Measurements from ENCODE around the gene RAD1. TPM values are rescaled to one million over a fixed set of nuclear protein-coding genes. Genes with fewer than 3 reads are reported as not detected.

The RAD1 gene
- polyA plus RNA-seq, 2 of the 4 experiments (the other 2 are of a cell fraction) = 41.4 to 41.9 TPM

GRCh38 chr5:34899066-34899465, 16.2 kb downstream of the RAD1 start:
- POLR2A ChIA-PET = no interaction called here
- DNase-seq (ENCODE audit: low read depth in 1 of 2, low spot score in 1 of 2) (no peak), FAIRE-seq (no peak), ATAC-seq (no peak)
- no peak overlapping the region for H3K4me3 ChIP-seq
- H3K4me1 ChIP-seq = no peaks in the 10 kb centered on the region
- 66% methylated on average over 2 of the region's 2 CpGs for WGBS (ENCODE audit: missing lambda C conversion rate)
- H3K9me3 ChIP-seq = no peaks in the 10 kb centered on the region
- H3K4me2 ChIP-seq = no peak overlapping the region
- no peak for TF ChIP-seq JUN (IDR thresholded peaks at IDR 0.05)
- TF ChIP-seq CBX2 (IDR thresholded peaks at IDR 0.05; ENCODE audit: borderline replicate concordance, low read depth) = no peak
- no peak for TF ChIP-seq SREBF2 (IDR thresholded peaks at IDR 0.05)
- TF ChIP-seq SMC3 (IDR thresholded peaks at IDR 0.05) = no peak
- no peak for TF ChIP-seq ZC3H11A (IDR thresholded peaks at IDR 0.05)
- TF ChIP-seq NPAS2 (CRISPR knock-in tag; IDR thresholded peaks at IDR 0.05; ENCODE audit: borderline replicate concordance) = no peak
- no peak for TF ChIP-seq FOSB (CRISPR knock-in tag; IDR thresholded peaks at IDR 0.05)
- no peak for TF ChIP-seq ESRRA (IDR thresholded peaks at IDR 0.05; ENCODE audit: borderline replicate concordance, low read length)
- no peak for TF ChIP-seq CEBPB (IDR thresholded peaks at IDR 0.05)
- TF ChIP-seq HES2 (IDR thresholded peaks at IDR 0.05) = no peak
- no peak for TF ChIP-seq ELK1 (IDR thresholded peaks at IDR 0.05; ENCODE audit: low read depth, low read length)
- TF ChIP-seq POLR2A (IDR thresholded peaks at IDR 0.05; ENCODE audit: low read length) = no peak
- H3K27ac ChIP-seq = no peak overlapping the region
- CTCF ChIA-PET = interaction anchor here (0.6 to 16.6 kb wide), 56 partner anchors 8 to 415 kb away, joined by 3 to 621 read pairs (median 5); partner anchors contain the start of genes BRIX1, DNAJC21, RAD1 and TTC23L

GRCh38 chr5:34898258-34898895, 16.9 kb downstream of the RAD1 start:
- FAIRE-seq (no peak), DNase-seq (ENCODE audit: low read depth in 1 of 2, low spot score in 1 of 2) (peak; percentile 56 to 69), ATAC-seq (peak; percentile 95 to 96)
- H3K4me3 ChIP-seq = no peak overlapping the region
- POLR2A ChIA-PET = no interaction called here
- H3K27ac ChIP-seq = no peak overlapping the region
- CTCF ChIA-PET = interaction anchor here (0.6 to 16.6 kb wide), 64 partner anchors 9 to 414 kb away, joined by 3 to 621 read pairs (median 5); partner anchors contain the start of genes BRIX1, DNAJC21, RAD1 and TTC23L
- no peak overlapping the region for H3K4me2 ChIP-seq
- 0% methylated on average over 3 of the region's 3 CpGs for WGBS (ENCODE audit: missing lambda C conversion rate)
- no peaks in the 10 kb centered on the region for H3K4me1 ChIP-seq
- H3K9me3 ChIP-seq = no peaks in the 10 kb centered on the region
- peak; percentile 95 to 96 for TF ChIP-seq RAD21 (conservative IDR thresholded peaks at IDR 0.05 in 1 of 2, IDR thresholded peaks at IDR 0.05 in 1 of 2)
- TF ChIP-seq CTCF (IDR thresholded peaks at IDR 0.05) = peak; percentile 89
- TF ChIP-seq MAX (IDR thresholded peaks at IDR 0.05) = no peak
- peak; percentile 95 for TF ChIP-seq SMC3 (IDR thresholded peaks at IDR 0.05)

GRCh38 chr5:34897646-34898045, 17.7 kb downstream of the RAD1 start:
- no peaks in the 10 kb centered on the region for H3K9me3 ChIP-seq
- CTCF ChIA-PET = interaction anchor here (0.7 to 16.6 kb wide), 50 partner anchors 8 to 414 kb away, joined by 3 to 621 read pairs (median 6); partner anchors contain the start of genes BRIX1, RAD1 and TTC23L
- ATAC-seq = peak in 1 of 2 experiments; percentile 27; a peak in 1 of 6 replicates
- FAIRE-seq = no peak
- DNase-seq (ENCODE audit: low read depth in 1 of 2, low spot score in 1 of 2) = no peak
- H3K4me2 ChIP-seq = no peak overlapping the region
- POLR2A ChIA-PET = no interaction called here
- no peaks in the 10 kb centered on the region for H3K4me1 ChIP-seq
- H3K4me3 ChIP-seq = no peak overlapping the region
- no peak overlapping the region for H3K27ac ChIP-seq
- TF ChIP-seq GATA3 (IDR thresholded peaks at IDR 0.05; ENCODE audit: borderline replicate concordance) = no peak
- no peak for TF ChIP-seq RNF2 (IDR thresholded peaks at IDR 0.05; ENCODE audit: borderline replicate concordance, low read depth)
- TF ChIP-seq EHMT2 (IDR thresholded peaks at IDR 0.05; ENCODE audit: low read depth) = no peak
- TF ChIP-seq KDM1A (IDR thresholded peaks at IDR 0.05; ENCODE audit: low read depth) = no peak
- no peak for TF ChIP-seq SMC3 (IDR thresholded peaks at IDR 0.05)
- TF ChIP-seq BCL3 (IDR thresholded peaks at IDR 0.05) = no peak
- no peak for TF ChIP-seq ELK1 (IDR thresholded peaks at IDR 0.05; ENCODE audit: low read depth, low read length)
- TF ChIP-seq CHD4 (IDR thresholded peaks at IDR 0.05; ENCODE audit: borderline replicate concordance) = no peak
- no peak for TF ChIP-seq RCOR1 (IDR thresholded peaks at IDR 0.05; ENCODE audit: low read depth, low read length)
- TF ChIP-seq CBX2 (IDR thresholded peaks at IDR 0.05; ENCODE audit: borderline replicate concordance, low read depth) = no peak
- no peak for TF ChIP-seq NFE2L2 (conservative IDR thresholded peaks at IDR 0.05; ENCODE audit: low read length)
- TF ChIP-seq HEYL (CRISPR knock-in tag; IDR thresholded peaks at IDR 0.05) = no peak
- no peak for TF ChIP-seq KDM5A (IDR thresholded peaks at IDR 0.05)
- TF ChIP-seq USF2 (IDR thresholded peaks at IDR 0.05) = no peak
- no peak for TF ChIP-seq RFX5 (IDR thresholded peaks at IDR 0.05)

All from A549 (cell line).